ENCODE data around the gene TIMM8B. TPM values are rescaled to one million over a fixed set of nuclear protein-coding genes. Genes with fewer than 3 reads are reported as not detected.
"Not testable (repeated sequence)": the region's sequence is repeated elsewhere in the genome, so short reads cannot be mapped to it uniquely, and the experiment has no call there.

TIMM8B gene
- 17.2 and 30.4 TPM in 2 replicates for total RNA-seq (2014; rRNA removed)
- polyA plus RNA-seq (2012): 112 TPM

GRCh38 chr11:112086422-112087191, at the start of gene TIMM8B, which contains the start of gene SDHD:
TIMM8B (minus strand) TSS chr11:112086756; CDS start chr11:112086723, 33 bp downstream.
SDHD (plus strand) TSS chr11:112086873; CDS start chr11:112086908, 35 bp downstream.
- peak; percentile 97 for DNase-seq (ENCODE audit: low read depth)

DNA sequence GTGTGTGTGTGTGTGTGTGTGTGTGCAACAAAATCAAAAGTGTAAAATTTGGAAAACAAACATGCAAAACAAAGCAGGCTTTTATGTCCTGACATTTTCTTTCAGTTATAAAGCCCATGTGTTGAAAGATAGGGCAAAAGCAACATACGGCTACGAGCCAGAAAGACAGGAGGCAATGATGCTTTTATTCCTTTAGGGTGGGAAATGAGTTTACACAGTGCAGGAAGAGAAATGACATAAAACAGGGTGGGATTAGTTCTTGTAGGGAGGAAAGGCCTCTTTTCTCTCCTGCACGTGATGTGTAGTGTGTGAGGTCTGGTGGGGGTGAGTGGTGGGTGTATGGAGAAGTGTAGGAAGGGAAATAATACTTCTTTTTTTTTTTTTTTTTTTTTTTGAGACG, 47.9 kb upstream of the TIMM8B start:
- DNase-seq (ENCODE audit: low read depth): no peak

- peak; percentile 34 for DNase-seq (ENCODE audit: low read depth)
Measured at GRCh38 chr11:112132737-112133136, 46.2 kb upstream of the TIMM8B start.

- DNase-seq (ENCODE audit: low read depth): no peak
Measured at GRCh38 chr11:112129656-112130055, 43.1 kb upstream of the TIMM8B start.

DNA sequence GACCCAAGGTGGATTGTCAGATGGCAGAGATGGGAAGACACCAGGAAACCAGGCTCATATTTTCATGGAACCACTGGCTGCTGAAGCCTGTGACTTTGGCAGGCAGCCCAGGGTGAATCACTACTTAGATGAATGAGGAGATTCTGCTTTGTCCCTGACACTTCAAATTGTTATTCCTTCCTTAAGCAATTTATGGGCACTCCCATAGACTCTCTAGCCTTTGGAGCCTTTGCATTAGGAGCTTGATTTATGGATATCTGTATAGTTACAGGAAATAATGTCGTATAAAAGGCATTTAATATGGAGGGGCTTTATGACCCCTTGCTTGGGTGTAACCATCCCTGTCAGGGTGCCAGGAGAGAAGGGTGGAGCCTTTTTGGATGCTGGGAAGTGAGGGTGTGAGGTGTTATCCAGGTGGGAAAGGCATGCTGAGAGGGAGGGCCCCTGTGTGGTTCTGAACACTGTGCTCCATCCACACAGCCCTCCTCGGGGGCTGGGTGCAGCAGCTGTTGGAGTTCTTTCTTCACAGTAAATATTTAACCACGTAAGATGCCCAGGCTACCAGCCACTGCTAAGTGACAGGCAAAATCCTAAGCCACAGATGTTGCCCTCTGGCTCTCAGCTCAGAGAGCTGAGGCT, 42.0 kb upstream of the TIMM8B start:
- peak; percentile 80 for DNase-seq (ENCODE audit: low read depth)

DNA sequence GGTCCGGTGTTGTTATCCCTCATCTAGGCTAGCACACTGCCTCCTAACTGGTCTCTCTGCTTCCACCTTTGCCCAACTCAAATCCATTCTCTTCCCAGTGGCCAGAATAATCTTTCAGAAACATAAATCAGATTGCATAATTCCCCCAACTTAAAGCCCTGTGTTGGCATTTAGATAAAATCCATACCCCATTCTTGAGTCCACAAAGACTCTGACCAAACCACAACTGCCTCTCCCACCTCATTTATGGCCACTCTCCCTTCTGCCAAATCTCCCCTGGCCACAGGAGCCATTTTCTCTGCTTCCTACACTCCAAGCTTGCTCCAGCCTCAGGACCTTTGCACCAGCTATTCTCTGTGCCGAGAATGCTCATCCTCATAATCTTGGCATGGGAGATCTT, 40.5 kb upstream of the TIMM8B start:
- DNase-seq (ENCODE audit: low read depth): no peak

DNA sequence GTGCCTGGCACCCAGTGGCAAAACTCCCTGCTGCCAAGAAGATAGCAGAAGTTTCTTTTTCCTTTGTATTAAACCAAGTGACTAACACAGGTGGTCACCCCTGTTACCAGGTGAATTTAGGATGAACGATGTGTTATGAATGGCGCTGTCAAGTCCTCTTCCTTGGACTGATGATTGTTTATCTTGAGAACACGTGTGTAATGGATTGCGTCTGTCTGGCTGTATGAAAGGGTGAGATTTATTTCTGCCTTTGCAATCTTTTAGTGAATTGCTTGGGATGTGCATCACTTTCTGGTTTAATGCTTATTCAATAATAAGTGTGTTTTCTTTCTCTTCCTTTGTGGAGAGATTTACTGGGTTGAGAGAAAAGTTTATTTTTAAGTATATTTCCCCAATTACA, 36.6 kb upstream of the TIMM8B start:
- no peak for DNase-seq (ENCODE audit: low read depth)

GRCh38 chr11:112121981-112122615, 35.5 kb upstream of the TIMM8B start:
- DNase-seq (ENCODE audit: low read depth): no peak

DNA sequence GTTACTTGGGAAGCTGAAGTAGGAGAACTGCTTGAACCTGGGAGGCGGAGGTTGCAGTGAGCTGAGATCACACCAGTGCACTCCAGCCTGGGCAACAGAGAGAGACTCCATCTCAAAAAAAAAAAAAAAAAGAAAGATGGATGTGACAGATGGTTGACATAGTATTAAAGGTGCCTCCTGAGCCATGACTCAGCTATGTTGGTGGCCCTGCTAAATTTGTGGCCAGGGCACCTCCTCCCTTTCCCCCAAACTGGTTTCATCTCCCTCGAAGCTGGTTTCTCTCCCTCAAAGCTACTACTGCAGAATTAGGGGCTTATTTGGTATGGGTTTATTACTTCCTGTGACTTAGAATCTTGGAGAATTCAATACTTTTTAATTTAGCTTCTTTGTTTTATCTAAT, 31.6 kb upstream of the TIMM8B start:
- peak; percentile 4 for DNase-seq (ENCODE audit: low read depth)

- no peak for DNase-seq (ENCODE audit: low read depth)
Measured at GRCh38 chr11:112115386-112115785, 28.8 kb upstream of the TIMM8B start.

GRCh38 chr11:112114460-112114859, 27.9 kb upstream of the TIMM8B start:
- DNase-seq (ENCODE audit: low read depth): no peak

DNA sequence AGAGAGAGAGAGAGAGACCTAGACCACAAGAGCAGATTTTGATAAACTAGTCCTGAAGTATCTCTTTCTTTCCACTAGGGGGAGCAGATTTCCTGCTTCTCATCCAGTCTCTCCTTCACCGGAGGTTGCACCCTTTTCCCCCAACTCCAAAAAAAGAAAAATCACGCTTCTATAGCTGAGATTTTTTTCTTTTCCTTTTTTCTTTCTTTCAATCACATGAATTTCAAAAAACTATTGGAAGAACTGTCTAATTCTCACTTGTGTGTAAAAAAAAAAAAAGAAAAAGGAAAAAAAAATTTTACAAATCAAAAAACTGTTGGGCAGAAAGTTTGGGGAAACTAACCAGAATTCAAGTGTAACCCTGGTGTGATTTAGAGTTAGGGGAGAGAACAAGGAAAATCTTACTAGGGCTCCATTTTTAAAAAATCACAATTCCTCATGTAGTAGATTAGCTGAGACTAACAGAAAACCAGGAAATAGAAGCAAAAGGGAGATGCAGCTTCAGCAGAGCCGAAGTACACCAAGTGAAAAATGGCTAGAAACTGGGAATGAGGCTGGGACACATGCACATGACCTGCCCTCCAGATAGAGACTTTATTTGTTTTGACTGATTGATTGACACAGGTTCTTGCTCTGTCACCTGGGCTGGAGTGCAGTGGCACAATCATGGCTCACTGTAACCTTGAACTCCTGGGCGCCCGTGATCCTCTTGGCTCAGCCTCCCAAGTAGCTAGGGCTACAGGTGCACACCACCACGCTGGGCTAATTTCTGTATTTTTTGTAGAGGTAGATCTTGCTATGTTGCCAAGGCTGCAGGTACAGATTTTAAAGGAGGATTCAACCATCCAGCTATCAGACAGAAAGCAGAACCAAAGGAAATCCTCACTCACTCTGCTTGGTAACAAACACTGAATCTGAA, 27.2 kb upstream of the TIMM8B start:
- peak; percentile 71 for DNase-seq (ENCODE audit: low read depth)

- no peak for DNase-seq (ENCODE audit: low read depth)
Measured at GRCh38 chr11:112106070-112106469, 19.5 kb upstream of the TIMM8B start.

DNA sequence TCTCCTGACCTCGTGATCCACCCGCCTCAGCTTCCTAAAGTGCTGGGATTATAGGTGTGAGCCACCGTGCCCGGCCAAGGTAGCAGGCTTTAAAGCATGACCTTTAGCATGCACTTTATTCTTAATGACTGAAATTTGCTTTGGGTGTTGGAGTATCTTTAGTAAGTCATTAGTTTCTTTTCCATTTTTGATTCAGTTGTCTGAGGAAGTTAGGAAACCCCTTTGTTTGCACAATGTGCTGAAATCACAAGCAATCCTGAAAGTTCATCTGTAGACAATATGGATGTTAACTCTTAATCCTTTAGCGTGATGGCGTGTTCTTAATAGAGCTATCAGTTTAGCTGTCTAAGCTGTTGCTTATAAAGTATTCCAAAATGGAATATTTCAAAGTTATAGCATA, 16.9 kb upstream of the TIMM8B start:
- DNase-seq (ENCODE audit: low read depth): no peak

DNA sequence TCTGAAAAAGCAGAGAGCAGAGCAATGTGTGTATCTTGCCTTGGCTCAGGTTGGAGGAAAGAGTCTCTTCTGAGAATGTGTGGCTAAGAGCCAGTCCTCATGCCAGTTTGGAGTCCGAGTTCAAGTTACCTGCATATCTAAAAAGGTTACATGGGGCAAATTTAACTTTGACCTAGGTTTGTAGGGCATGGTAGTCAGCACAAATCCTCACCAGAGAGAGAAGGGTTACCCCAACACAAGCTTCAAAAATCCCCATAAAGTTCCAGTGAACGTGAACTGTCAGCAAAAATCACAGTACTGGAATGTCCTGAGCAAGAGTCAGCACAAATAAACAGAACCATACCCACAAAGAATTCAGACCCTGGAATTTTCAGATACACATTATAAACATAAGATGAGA, 13.9 kb upstream of the TIMM8B start:
- DNase-seq (ENCODE audit: low read depth): no peak

GRCh38 chr11:112097734-112098528, 11.4 kb upstream of the TIMM8B start:
- no peak for DNase-seq (ENCODE audit: low read depth)

DNA sequence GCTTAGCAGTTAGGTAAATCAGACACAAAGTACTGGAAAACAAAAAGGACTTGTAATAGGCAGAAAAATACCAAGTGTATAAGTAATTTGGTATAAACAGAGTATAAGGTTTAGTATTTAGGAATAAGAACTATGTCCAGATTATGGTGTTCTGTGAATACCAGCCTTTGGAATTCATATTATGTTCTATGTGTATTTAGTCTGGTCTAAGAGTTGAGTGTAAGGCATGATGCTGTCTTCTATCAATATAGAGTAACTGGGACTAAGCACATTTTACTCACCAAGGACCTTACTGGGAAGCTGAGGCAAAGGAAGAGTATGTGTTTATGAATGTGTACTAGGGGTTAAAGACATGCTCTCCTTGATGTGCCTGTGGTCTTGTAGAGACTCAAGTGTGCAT, 9.6 kb upstream of the TIMM8B start:
- no peak for DNase-seq (ENCODE audit: low read depth)

GRCh38 chr11:112095302-112095701, 8.7 kb upstream of the TIMM8B start:
- DNase-seq (ENCODE audit: low read depth): not testable (repeated sequence)

DNA sequence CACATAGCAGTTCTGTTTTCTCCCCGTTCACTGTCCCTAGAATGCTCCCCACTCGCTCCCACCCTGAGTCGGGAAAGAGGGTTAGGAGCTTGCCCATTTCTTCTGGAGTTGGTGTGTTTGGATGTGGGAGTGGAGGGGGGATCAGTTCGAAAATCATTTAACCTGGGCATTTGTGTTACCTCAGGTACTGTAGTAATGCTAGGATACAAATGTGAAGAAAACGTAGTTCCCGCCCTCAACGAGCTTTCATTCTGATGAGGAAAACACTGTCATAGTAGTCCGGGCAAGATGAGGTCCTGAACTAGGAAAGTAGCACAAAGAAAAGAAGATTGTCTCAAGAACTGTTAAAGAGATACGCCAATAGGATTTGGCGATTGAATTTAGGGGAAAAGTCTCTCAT, 656 bp upstream of the TIMM8B start:
- peak; percentile 5 for DNase-seq (ENCODE audit: low read depth)

DNA sequence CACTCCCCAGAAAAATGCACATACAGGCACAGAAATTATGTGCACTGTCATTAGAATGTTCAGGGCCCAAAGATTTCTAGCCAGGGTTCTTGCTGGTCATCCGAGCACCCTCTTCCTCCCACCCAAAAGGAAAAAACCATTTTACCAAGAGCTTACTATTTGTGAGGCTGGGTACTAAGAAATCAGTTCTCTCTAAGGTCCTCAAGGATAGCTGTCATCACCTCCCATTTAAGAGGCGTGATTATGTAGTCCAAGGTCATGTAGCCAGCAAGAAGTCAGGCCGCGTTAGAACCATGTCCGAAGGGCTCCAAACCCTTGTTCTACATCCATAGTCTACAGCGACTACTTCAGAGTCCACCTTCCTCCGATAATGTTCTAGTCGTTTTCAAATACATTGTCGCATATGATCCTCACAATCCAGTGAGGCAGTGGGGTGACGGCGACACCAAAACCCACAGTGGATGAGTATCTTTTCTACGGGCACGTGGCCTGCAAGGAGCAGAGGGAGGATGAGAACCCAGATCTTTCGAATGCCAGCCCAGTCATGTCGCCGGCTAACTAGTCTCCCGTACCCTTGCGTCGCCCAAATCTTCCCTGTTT, 634 bp downstream of the TIMM8B start:
- DNase-seq (ENCODE audit: low read depth): peak; percentile 36
